Glomerular visceral epithelial cell (primary cell): ENCODE results near the gene PRELID3B.
A peak's percentile ranks its signal among the peaks of the same experiment; 100 is the strongest.
"Not testable (repeated sequence)": the region's sequence is repeated elsewhere in the genome, so short reads cannot be mapped to it uniquely, and the experiment has no call there.

Source experiments
- DNase-seq: peaks from one replicate; pipeline ENCODE4 v3.0.0-alpha.2; 2016; ENCODE audit errors: extremely low spot score

Gene PRELID3B

DNA sequence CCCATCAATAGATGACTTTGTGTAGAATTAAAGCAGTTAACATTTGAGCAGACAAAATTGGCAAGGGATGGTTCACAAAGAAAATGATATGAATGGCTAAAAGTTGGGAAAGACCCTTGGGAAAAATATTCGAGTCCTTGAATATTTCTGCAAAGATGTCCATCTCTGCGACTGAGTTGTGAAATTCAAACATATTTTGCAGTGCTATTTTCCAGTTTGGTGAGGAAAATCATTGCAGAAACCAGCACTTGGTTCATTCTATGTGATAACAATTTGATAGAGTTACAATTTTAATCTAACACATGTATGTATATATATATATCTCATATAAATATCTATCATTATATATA lies 6.1 kb upstream of the PRELID3B start:
- DNase-seq, result no peak

- no peak for DNase-seq
These were observed 5.5 kb upstream of the PRELID3B start for GRCh38 chr20:59047938-59048680.

DNA sequence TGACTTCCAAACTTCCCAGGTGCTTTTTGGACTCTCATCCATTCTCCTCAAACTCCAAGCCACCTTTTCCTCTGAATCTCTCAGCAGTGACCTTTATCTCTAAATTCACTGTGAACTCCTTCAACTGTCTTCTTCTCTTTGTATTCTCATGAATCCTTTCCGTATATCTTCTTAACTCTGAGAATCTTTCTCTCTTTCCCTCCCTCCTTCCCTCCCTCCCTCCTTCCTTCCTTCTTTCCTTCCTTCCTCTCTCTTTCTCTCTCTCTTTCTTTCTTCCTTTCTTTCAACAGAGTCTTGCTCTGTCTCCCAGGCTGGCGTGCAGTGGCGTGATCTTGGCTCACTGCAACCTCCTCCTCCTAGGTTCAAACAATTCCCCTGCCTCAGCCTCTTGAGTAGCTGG lies 4.3 kb upstream of the PRELID3B start:
- no peak for DNase-seq

DNA sequence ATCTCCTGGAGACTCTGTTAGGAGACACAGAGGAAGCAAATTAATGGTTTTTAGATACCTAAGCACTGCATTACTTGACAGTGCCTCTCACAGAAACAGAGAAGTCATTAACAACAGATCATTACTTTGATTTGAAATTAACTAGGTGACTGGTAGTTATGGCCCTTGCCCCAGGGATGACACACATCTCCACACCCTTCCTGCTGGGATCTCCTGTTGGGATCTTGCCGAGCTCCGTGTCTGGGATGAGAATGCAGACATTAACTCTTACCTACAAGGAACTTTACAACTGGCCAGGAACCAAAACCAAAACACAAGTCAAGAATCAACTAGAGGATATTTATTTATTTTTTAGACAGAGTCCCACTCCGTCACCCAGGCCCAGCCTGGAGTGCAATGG lies 2.2 kb upstream of the PRELID3B start:
- no peak for DNase-seq

DNA sequence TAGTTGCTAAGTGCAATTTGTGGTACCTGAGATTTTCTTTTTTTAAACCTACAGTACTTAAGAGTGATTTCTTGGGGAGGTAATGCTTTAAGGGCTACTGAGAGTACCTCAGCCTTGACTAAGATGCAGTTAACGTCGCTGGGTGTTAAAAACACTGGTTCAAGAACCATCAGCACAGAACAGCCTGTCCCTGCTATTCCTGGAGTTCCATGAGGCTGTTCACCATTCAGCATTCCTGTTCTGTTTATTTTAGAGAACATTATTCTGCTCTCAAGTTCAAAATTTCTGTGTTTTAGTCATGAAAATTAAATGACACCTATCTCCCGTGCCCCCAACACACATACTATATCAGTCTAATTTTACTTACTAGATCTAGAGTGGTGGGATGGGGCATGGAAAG lies 1.7 kb upstream of the PRELID3B start:
- no peak for DNase-seq

GRCh38 chr20:59043698-59044097 lies 1.1 kb upstream of the PRELID3B start:
- DNase-seq, result no peak

- peak; percentile 97 for DNase-seq
These were observed 428 bp upstream of the PRELID3B start for GRCh38 chr20:59042796-59043631.

DNA sequence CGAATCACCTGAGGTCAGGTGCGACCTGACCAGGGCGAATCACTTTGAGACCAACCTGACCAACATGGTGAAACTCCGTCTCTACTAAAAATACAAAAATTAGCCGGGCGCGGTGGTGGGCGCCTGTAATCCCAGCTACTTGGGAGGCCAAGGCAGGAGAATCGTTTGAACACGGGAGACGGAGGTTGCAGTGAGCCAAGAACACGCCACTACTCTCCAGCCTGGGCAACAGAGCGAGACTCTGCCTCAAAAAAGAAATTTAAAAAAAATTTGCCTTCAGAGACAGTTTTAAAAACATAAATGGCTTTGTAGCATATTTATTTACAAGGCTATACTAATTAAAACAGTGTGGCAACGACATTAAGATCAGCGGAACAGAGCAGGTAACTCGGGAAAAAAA lies 1.1 kb downstream of the PRELID3B start:
- DNase-seq, result not testable (repeated sequence)

DNA sequence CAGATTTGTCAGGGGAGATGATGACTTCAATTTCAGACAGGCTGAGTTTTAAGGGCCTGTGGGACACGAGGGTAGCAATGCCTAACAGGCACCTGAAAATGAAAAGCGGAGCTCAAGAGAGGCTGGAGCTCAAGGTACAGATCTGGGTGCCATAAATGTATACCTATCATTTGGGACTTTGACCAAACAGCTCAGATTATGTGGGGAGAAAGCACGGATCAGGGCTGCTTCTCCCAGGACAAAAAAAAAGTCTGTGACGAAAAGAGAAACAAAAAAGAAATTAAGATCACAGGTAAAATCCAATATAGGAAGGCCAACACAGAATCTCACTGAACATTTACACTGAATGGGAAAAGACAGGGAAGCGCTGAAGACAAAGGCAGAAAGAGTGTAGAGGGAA lies 1.9 kb downstream of the PRELID3B start:
- DNase-seq, result no peak

GRCh38 chr20:59039233-59039632 lies 3.4 kb downstream of the PRELID3B start:
- no peak for DNase-seq

DNA sequence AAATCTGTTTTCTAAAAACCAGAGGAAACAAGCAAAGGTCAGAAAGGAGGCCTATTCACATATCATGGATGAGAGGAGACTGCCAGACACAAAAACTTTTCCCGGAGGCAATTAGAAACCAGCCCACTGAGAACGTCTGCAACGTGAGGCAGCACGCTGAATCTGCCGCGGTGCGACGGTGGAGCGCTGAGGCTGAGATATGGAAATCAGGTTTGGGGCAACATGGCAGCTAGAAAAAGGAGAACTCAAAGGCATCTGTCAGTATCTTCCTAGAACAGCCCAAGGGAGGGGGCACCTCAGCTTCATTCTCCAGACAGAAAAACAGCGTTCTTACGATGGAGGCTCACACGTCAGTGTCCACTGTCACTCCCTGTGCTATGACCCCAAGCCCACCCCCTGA lies 5.2 kb downstream of the PRELID3B start:
- no peak for DNase-seq

- no peak for DNase-seq
These were observed 7.2 kb downstream of the PRELID3B start for GRCh38 chr20:59035381-59035780.

DNA sequence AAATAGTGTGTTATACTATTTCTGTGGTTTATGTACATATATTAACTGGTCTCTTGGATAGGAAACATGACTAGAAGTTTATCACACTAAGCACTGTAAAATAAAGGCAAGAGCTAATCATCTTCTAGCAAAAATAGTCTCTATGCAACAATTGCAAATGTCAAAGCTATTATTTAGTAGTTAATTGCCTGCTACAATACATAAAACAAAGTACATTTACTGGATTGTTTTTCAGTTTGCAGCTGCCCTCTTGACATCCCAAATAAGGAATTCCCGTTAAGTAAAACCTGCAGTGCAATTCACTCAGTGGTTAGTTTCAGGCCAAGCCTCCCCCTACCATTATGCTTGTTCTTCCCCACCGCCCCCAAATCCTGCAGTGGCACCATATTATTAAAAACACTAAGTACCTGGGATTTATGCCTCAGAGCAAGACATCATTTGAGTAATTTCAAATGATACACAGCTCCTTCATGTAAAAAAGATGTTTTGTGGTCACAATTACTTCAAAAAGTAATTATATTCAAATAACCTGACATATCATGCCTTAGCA lies 8.9 kb downstream of the PRELID3B start:
- DNase-seq, result no peak

- DNase-seq, result no peak
These were observed 9.5 kb downstream of the PRELID3B start for GRCh38 chr20:59033093-59033492.

GRCh38 chr20:59032713-59033059 lies 9.9 kb downstream of the PRELID3B start:
- no peak for DNase-seq

DNA sequence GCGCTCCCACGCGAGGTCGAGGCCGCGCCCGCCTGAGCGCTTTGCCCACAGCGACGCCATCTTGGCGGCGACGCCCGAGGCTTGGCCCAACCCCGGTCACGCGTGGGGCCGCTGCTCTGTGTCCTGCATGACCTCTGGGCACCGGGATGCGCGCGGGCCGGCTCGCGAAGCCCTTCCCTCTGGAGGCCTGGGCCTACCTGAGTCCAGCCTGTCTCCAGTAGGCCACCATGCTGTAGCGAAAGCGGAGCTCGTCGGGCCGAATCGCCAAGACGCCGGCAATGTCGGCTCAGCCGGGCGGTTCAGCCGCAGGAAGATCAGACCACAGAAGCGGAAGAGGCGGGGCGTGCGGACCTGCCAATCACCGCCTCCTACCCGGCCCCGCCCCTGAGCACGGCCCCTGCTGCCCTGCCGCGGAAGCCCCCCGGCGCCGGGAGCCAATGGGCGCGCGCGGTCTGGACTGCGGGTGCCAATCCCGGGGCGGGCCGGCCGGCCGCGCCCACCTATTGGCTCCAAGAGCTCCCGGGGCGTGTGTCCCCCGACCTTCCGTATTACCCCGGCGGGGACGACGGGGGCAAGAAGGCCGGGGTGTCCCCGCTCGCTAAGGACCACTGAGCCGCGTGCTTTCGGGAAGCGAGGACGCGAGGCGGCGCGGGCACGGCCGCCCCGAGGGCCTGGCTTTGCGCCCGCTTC lies 10.4 kb downstream of the PRELID3B start, which contains the start of gene ATP5F1E:
ATP5F1E (minus strand) TSS at position 313 of the 690 bp plus-strand sequence; CDS start at position 229, 84 bp downstream.
- DNase-seq, result peak; percentile 98

GRCh38 chr20:59031564-59032022 lies 11.0 kb downstream of the PRELID3B start:
- no peak for DNase-seq

DNA sequence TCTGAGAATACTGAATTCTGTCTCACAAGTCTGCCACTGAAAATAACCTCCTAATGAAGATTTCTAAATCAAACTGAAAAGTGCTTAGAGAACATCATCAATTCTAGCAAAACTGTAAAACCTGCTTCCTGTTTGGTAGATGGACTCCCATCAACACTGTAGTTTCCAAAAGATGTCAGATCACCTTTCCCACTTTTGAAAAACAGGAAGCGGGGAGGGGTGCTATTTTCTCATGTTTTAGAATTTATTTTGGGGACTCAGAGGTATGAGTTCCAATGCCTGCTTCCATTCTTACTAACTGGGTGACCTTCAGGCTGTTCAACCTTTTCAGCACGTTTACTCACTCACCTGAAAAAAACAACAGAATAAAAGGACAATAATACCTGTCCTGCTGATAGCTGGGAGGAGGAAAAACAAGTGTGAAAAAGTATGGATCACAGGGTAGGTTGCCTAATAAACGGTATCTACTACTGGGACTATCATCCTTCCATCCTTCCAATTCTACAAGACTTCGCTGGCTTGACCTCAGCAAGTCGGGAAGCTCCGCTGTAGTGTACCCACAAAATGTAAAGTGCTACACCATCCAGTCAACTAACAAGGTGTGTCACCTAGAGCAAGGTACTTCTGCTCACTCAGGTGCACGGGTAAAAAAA lies 11.5 kb downstream of the PRELID3B start:
- DNase-seq, result no peak

DNA sequence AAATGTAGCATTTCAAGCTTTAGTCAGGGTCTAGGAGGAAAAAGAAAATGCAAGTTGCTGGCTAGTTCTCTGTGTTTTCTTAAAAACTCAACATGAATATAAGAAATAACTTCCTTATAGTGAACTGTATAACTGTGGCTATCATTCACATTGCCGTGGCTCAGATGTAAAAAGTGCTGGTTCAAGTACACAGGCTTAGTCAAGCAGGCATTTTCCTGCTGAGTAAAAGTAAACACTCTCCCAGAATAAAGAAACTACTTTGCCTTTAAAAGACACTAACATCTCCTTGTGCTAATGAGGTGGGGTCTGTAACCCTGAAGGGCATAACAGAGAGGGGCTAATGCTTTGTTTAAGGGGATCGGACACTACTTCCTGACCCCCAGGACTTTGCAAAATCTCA lies 13.8 kb downstream of the PRELID3B start:
- DNase-seq, result no peak

DNA sequence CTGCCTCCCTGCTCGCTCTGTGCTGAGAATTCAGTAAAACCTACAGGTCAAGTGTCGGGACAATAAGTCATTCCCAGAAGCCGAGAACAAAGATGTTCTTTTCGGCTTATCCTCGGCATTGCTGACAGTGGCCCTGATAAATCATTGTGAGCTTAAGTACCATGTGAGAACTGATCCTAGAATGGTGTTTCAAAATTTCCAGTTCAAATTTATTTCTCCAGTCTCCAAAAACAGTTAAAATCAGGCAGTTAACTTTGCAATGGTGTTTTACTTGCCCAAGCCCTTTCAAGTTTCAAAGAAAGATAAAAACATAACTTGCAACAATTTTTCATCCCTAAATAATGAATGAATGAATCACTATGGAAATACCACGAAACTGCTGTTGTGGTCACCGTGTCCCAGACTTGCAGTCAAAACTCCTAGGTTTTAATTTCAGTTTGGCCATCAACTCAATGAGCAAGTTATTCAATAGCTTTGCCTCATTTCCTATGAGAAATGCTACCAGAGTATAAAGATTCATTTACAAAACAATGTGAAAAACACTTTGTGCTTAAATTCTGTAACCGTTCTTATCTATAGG lies 14.8 kb downstream of the PRELID3B start:
- DNase-seq, result peak; percentile 62
